IMR-90 (cell line): Measurements from ENCODE around the gene RPS6KA2. TPM values are rescaled to one million over a fixed set of nuclear protein-coding genes. Genes with fewer than 3 reads are reported as not detected.

ENCODE experiments used
- ATAC-seq: fragments of 200-7000 bp; cut with Tn5 transposase; 2 replicates; pipeline ENCODE4 v1.9.1; 2020; ENCODE audit warnings: low read depth, mild to moderate bottlenecking, moderate library complexity
- BruUV-seq: library from RNA; stranded (reverse); fragments of 400-500 nt; replicated peaks from 2 replicates; lab custom pipeline; 2021; lab: Mats Ljungman, UMichigan
- CTCF ChIA-PET: fragments of 300-600 bp; formaldehyde crosslinking; extraction: SDS; loops from one replicate; lab custom pipeline; 2021; ENCODE audit warnings: antibody characterized with exemption; lab: Yijun Ruan, JAX
- POLR2A ChIA-PET: fragments of 300-600 bp; sonication (Branson Sonifier 250); formaldehyde crosslinking; loops from one replicate; lab custom pipeline; 2022; ENCODE audit warnings: antibody characterized with exemption; ENCODE audit not compliant: unreplicated experiment; lab: Charles Lee
- DNase-seq: peaks from one replicate; pipeline ENCODE4 v3.0.0; 2013
- H2AFZ ChIP-seq: replicated peaks from 2 replicates; pipeline ENCODE3; 2013; ENCODE audit warnings: low read length, mild to moderate bottlenecking; ENCODE audit not compliant: poor library complexity
- H2AK5ac ChIP-seq: 2 replicates; pipeline ENCODE4 v1.6.1; 2013; ENCODE audit warnings: low read depth, low read length, inconsistent platforms
- H2AK9ac ChIP-seq: replicated peaks from 2 replicates; pipeline ENCODE3; 2013; ENCODE audit warnings: mild to moderate bottlenecking, low read depth, low read length, moderate library complexity; ENCODE audit not compliant: poor library complexity
- H2BK120ac ChIP-seq: 2 replicates; pipeline ENCODE4 v1.6.1; 2013; ENCODE audit warnings: low read depth, low read length, inconsistent platforms
- H2BK15ac ChIP-seq: 3 replicates; pipeline ENCODE4 v1.6.1; 2013; ENCODE audit warnings: low read depth, low read length, inconsistent platforms
- H2BK20ac ChIP-seq: 2 replicates; pipeline ENCODE4 v1.6.1; 2013; ENCODE audit warnings: low read depth, mild to moderate bottlenecking, inconsistent platforms, low read length, moderate library complexity
- H2BK5ac ChIP-seq: 2 replicates; pipeline ENCODE4 v1.6.1; 2013; ENCODE audit warnings: mild to moderate bottlenecking, low read depth, low read length, inconsistent platforms; ENCODE audit not compliant: poor library complexity, severe bottlenecking
- H3K14ac ChIP-seq: replicated peaks from 2 replicates; pipeline ENCODE4 v1.6.1; 2013; ENCODE audit warnings: low read depth, low read length, inconsistent platforms
- H3K18ac ChIP-seq: 2 replicates; pipeline ENCODE4 v1.6.1; 2013; ENCODE audit warnings: low read depth, low read length, control low read depth
- H3K23ac ChIP-seq: 2 replicates; pipeline ENCODE4 v1.6.1; 2013; ENCODE audit warnings: low read depth, low read length, inconsistent platforms
- H3K27ac ChIP-seq: 2 replicates; pipeline ENCODE4 v1.5.1; 2013; ENCODE audit warnings: mild to moderate bottlenecking, control low read depth, low read length; ENCODE audit not compliant: insufficient read depth
- H3K27me3 ChIP-seq: 2 replicates; pipeline ENCODE4 v1.6.1; 2013; ENCODE audit warnings: low read length; ENCODE audit not compliant: control insufficient read depth, insufficient read depth
- H3K36me3 ChIP-seq: 2 replicates; pipeline ENCODE4 v1.6.1; 2013; ENCODE audit warnings: low read length, mixed read lengths; ENCODE audit not compliant: control insufficient read depth, insufficient read depth
- H3K4ac ChIP-seq: 2 replicates; pipeline ENCODE4 v1.6.1; 2013; ENCODE audit warnings: low read depth, low read length, inconsistent platforms
- H3K4me1 ChIP-seq: 2 replicates; pipeline ENCODE4 v1.6.1; 2013; ENCODE audit warnings: low read length, mixed read lengths; ENCODE audit not compliant: control insufficient read depth, insufficient read depth
- H3K4me2 ChIP-seq: 2 replicates; pipeline ENCODE4 v1.6.1; 2013; ENCODE audit warnings: low read depth, mild to moderate bottlenecking, control low read depth, low read length, moderate library complexity
- H3K4me3 ChIP-seq: 2 replicates; pipeline ENCODE4 v1.5.1; 2013; ENCODE audit warnings: low read depth, mild to moderate bottlenecking, control low read depth, low read length, moderate library complexity; ENCODE audit not compliant: insufficient read depth
- H3K56ac ChIP-seq: 2 replicates; pipeline ENCODE4 v1.6.1; 2013; ENCODE audit warnings: low read length, inconsistent platforms; ENCODE audit not compliant: insufficient read depth; ENCODE audit errors: extremely low read depth
- H3K79me1 ChIP-seq, 2 experiments: 2 replicates each; pipeline ENCODE4 v1.6.1; 2013; ENCODE audit warnings: low read length in 2 of 2, inconsistent platforms in 1 of 2, low read depth in 1 of 2
- H3K9ac ChIP-seq: 2 replicates; pipeline ENCODE4 v1.6.1; 2013; ENCODE audit warnings: low read depth, low read length, control low read depth
- H3K9me1 ChIP-seq: 2 replicates; pipeline ENCODE4 v1.6.1; 2013; ENCODE audit warnings: low read length, inconsistent platforms; ENCODE audit not compliant: insufficient read depth
- H3K9me3 ChIP-seq: 2 replicates; pipeline ENCODE4 v1.6.1; 2013; ENCODE audit warnings: low read length; ENCODE audit not compliant: control insufficient read depth, insufficient read depth
- H4K20me1 ChIP-seq: 2 replicates; pipeline ENCODE4 v1.6.1; 2013; ENCODE audit warnings: low read length, inconsistent platforms; ENCODE audit not compliant: insufficient read depth
- H4K5ac ChIP-seq: 2 replicates; pipeline ENCODE4 v1.6.1; 2013; ENCODE audit warnings: mild to moderate bottlenecking, low read depth, low read length, control low read depth
- H4K8ac ChIP-seq, 2 experiments: 2 replicates each; pipeline ENCODE4 v1.6.1; 2013; ENCODE audit warnings: low read depth in 2 of 2, low read length in 2 of 2, control low read depth in 1 of 2, inconsistent platforms in 1 of 2
- H4K91ac ChIP-seq: 2 replicates; pipeline ENCODE4 v1.6.1; 2013; ENCODE audit warnings: low read depth, low read length, inconsistent platforms; ENCODE audit not compliant: insufficient read depth
- BHLHE40 ChIP-seq: fragments of 150-350 bp; IDR thresholded peaks from 2 replicates; pipeline ENCODE4 v1.6.1; 2016; ENCODE audit warnings: mild to moderate bottlenecking, low read depth, low read length
- CEBPB ChIP-seq: IDR thresholded peaks from 2 replicates; pipeline ENCODE4 v1.6.1; 2012; ENCODE audit warnings: low read depth, low read length, improper control_type of control experiment
- CHD1 ChIP-seq: IDR thresholded peaks from 2 replicates; pipeline ENCODE4 v1.6.1; 2012; ENCODE audit warnings: low read depth, low read length, improper control_type of control experiment
- FOS ChIP-seq: fragments of 150-350 bp; IDR thresholded peaks from 2 replicates; pipeline ENCODE4 v1.6.1; 2016; ENCODE audit warnings: low read depth, low read length
- MAFK ChIP-seq: IDR thresholded peaks from 2 replicates; pipeline ENCODE4 v1.6.1; 2012; ENCODE audit warnings: low read depth, low read length, improper control_type of control experiment
- MAZ ChIP-seq: IDR thresholded peaks from 2 replicates; pipeline ENCODE4 v1.6.1; 2012; ENCODE audit warnings: low read depth, mild to moderate bottlenecking, low read length, improper control_type of control experiment, moderate library complexity, borderline replicate concordance
- MXI1 ChIP-seq: IDR thresholded peaks from 2 replicates; pipeline ENCODE4 v1.6.1; 2012; ENCODE audit warnings: low read depth, mild to moderate bottlenecking, low read length, moderate library complexity, borderline replicate concordance
- NFE2L2 ChIP-seq: fragments of 150-350 bp; IDR thresholded peaks from 2 replicates; pipeline ENCODE4 v1.6.1; 2016; ENCODE audit warnings: low read depth, mild to moderate bottlenecking, low read length
- POLR2A ChIP-seq: IDR thresholded peaks from 2 replicates; pipeline ENCODE4 v1.6.1; 2012; ENCODE audit warnings: mild to moderate bottlenecking, low read depth, low read length
- RAD21 ChIP-seq: IDR thresholded peaks from 2 replicates; pipeline ENCODE4 v1.6.1; 2012; ENCODE audit warnings: low read length, improper control_type of control experiment
- RCOR1 ChIP-seq: IDR thresholded peaks from 2 replicates; pipeline ENCODE4 v1.6.1; 2012; ENCODE audit warnings: mild to moderate bottlenecking, low read length, improper control_type of control experiment; ENCODE audit not compliant: insufficient replicate concordance
- RFX5 ChIP-seq: IDR thresholded peaks from 2 replicates; pipeline ENCODE4 v1.8.0; 2012; ENCODE audit warnings: low read depth, mild to moderate bottlenecking, low read length, moderate library complexity
- SMC3 ChIP-seq: fragments of 150-350 bp; IDR thresholded peaks from 2 replicates; pipeline ENCODE4 v1.6.1; 2016; ENCODE audit warnings: low read depth, mild to moderate bottlenecking, antibody characterized with exemption, low read length, moderate library complexity
- WGBS, 2 experiments: methylation state at CpG; one replicate each; pipeline versions ENCODE4 v1.1.5 to v1.1.7; 2013; ENCODE audit warnings: missing lambda C conversion rate in 2 of 2; ENCODE audit not compliant: insufficient read length in 1 of 2; ENCODE audit errors: extremely low coverage in 2 of 2; 5-methylcytosine and 5-hydroxymethylcytosine counted together
- dilution Hi-C: fragments of 300-500 bp; cut with HindIII; formaldehyde crosslinking; loops from one replicate; pipeline ENCODE4 v1.14.3; 2018; ENCODE audit warnings: low sequenced_read_pairs; ENCODE audit not compliant: unreplicated experiment
- in situ Hi-C: fragments of 300-500 bp; cut with MboI; formaldehyde crosslinking; loops from 3 replicates; pipeline ENCODE4 v1.14.3; 2019; ENCODE audit warnings: low sequenced_read_pairs, inconsistent platforms, mixed read lengths
- intact Hi-C: fragments of 100-400 bp; cut with micrococcal nuclease; formaldehyde crosslinking; loops from 2 replicates; pipeline ENCODE4 v1.10.0; 2022
- polyA plus RNA-seq, 3 experiments: library from polyadenylated mRNA; depleted of rRNA; stranded (reverse); fragments of >200 nt; gene quantifications; 2 replicates each; pipeline ENCODE4 v1.2.3, GENCODE V29; 2012; ENCODE audit warnings: low replicate concordance in 1 of 3
- total RNA-seq: library from RNA; depleted of rRNA; stranded (reverse); fragments of >200 nt; gene quantifications from 2 replicates; pipeline ENCODE4 v1.2.3, GENCODE V29; 2012
- TF ChIP-seq, protein P1 (sequence below): fragments of 150-350 bp; IDR thresholded peaks from 2 replicates; pipeline ENCODE4 v1.6.1; 2016; ENCODE audit warnings: low read depth, mild to moderate bottlenecking, low read length, moderate library complexity, borderline replicate concordance
- TF ChIP-seq, protein P2 (sequence below): fragments of 150-350 bp; IDR thresholded peaks from 2 replicates; pipeline ENCODE4 v1.6.1; 2017; ENCODE audit warnings: mild to moderate bottlenecking, antibody characterized with exemption, low read length, low read depth
- TF ChIP-seq, protein P3 (sequence below): conservative IDR thresholded peaks from 2 replicates; pipeline ENCODE4 v1.5.1; 2012; ENCODE audit warnings: mild to moderate bottlenecking, low read depth, low read length, improper control_type of control experiment

The RPS6KA2 gene
- total and polyA plus RNA-seq, 2 of the 4 experiments (the other 2 are of a cell fraction) = 26.9 to 31.3 TPM

DNA sequence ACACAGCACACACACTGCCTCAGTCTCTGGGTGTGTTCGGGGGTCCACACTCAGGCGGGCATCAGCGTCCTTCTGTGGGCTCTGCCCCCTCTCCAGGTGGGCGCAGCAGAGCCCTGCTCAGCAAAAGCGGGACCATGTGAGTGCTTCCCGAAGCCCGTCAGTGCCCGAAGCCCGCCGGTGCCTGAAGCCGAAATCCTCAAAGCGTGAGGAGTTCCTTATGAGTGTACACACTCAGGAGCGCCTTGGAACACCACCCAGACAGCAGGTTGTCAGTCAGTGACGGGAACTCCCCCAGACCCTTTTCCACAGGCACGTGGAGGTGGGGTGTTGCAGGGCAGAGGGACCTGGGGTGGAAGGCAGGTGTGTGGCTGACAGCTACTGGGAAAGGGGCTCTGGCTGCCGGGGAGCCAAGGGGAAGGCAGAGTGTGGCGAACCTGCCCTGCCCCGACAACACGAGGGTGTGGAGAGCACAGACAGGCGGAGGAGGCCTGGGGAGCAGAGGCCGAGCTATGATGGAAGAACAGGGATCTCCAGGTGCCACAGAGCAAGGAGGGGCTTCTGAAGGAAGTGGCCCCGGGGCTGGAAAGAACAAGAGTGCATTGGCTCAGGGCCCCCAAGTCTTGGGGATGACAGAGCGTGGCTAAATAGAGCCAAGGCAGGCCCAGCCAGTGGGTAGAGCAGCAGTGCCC, 128.2 kb downstream of the RPS6KA2 start:
- Histone ChIP-seq H3K27ac (no peak overlapping the region), H3K27me3 (no peaks in the 10 kb centered on the region), H4K91ac (no peak overlapping the region), H2BK20ac (no peak overlapping the region), H4K8ac (no peak overlapping the region), H3K56ac (no peak overlapping the region), H4K20me1 (no peaks in the 10 kb centered on the region; the same call in 1 of the 2 replicates), H3K9me1 (no peaks in the 10 kb centered on the region; the same call in 1 of the 2 replicates), H2BK15ac (no peak overlapping the region), H3K79me1 (no peaks in the 10 kb centered on the region), H2AFZ (no peak overlapping the region), H4K5ac (no peak overlapping the region), H3K18ac (no peak overlapping the region), H3K4me2 (no peak overlapping the region), H3K9me3 (no peaks in the 10 kb centered on the region), H2BK120ac (no peak overlapping the region), H3K14ac (no peak overlapping the region), H2AK9ac (no peak overlapping the region), H3K9ac (no peak overlapping the region), H3K4me3 (no peak overlapping the region), H2AK5ac (no peak overlapping the region), H3K36me3 (peaks cover 82% of the 10 kb centered on the region), H3K23ac (no peak overlapping the region), H3K4ac (no peak overlapping the region), H3K4me1 (no peaks in the 10 kb centered on the region), H2BK5ac (no peak overlapping the region)
- ATAC-seq = no peak
- TF ChIP-seq, protein P1, sequence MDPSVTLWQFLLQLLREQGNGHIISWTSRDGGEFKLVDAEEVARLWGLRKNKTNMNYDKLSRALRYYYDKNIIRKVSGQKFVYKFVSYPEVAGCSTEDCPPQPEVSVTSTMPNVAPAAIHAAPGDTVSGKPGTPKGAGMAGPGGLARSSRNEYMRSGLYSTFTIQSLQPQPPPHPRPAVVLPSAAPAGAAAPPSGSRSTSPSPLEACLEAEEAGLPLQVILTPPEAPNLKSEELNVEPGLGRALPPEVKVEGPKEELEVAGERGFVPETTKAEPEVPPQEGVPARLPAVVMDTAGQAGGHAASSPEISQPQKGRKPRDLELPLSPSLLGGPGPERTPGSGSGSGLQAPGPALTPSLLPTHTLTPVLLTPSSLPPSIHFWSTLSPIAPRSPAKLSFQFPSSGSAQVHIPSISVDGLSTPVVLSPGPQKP = no peak
- TF ChIP-seq MAZ (no peak), CEBPB (no peak), RFX5 (no peak), POLR2A (no peak), RAD21 (no peak), SMC3 (no peak), CHD1 (no peak), MXI1 (no peak), NFE2L2 (no peak), RCOR1 (no peak), FOS (no peak), BHLHE40 (no peak), MAFK (no peak)
- TF ChIP-seq, protein P2, sequence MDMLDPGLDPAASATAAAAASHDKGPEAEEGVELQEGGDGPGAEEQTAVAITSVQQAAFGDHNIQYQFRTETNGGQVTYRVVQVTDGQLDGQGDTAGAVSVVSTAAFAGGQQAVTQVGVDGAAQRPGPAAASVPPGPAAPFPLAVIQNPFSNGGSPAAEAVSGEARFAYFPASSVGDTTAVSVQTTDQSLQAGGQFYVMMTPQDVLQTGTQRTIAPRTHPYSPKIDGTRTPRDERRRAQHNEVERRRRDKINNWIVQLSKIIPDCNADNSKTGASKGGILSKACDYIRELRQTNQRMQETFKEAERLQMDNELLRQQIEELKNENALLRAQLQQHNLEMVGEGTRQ = no peak
- TF ChIP-seq, protein P3, sequence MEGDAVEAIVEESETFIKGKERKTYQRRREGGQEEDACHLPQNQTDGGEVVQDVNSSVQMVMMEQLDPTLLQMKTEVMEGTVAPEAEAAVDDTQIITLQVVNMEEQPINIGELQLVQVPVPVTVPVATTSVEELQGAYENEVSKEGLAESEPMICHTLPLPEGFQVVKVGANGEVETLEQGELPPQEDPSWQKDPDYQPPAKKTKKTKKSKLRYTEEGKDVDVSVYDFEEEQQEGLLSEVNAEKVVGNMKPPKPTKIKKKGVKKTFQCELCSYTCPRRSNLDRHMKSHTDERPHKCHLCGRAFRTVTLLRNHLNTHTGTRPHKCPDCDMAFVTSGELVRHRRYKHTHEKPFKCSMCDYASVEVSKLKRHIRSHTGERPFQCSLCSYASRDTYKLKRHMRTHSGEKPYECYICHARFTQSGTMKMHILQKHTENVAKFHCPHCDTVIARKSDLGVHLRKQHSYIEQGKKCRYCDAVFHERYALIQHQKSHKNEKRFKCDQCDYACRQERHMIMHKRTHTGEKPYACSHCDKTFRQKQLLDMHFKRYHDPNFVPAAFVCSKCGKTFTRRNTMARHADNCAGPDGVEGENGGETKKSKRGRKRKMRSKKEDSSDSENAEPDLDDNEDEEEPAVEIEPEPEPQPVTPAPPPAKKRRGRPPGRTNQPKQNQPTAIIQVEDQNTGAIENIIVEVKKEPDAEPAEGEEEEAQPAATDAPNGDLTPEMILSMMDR = no peak
- WGBS, 2 experiments = 93% methylated on average over 5 of the region's 23 CpGs; no CpG with 5 or more reads in 1 of the 2 experiments
- BruUV-seq = no TSS peak
- in situ Hi-C loops = no loop called here
- POLR2A ChIA-PET = no interaction called here
- CTCF ChIA-PET = no interaction called here
- DNase-seq = no peak
- dilution Hi-C loops = no loop called here
- intact Hi-C loops = no loop called here
